HG02678 (cell line): ENCODE results near the gene SPHK2.
A peak's percentile ranks its signal among the peaks of the same experiment; 100 is the strongest.

Experiments
- ATAC-seq: cut with Tn5 transposase; IDR thresholded peaks from one replicate; pipeline ENCODE4 v1.9.1; 2021; ENCODE audit warnings: mild to moderate bottlenecking, moderate library complexity; ENCODE audit not compliant: unreplicated experiment

Gene SPHK2

DNA sequence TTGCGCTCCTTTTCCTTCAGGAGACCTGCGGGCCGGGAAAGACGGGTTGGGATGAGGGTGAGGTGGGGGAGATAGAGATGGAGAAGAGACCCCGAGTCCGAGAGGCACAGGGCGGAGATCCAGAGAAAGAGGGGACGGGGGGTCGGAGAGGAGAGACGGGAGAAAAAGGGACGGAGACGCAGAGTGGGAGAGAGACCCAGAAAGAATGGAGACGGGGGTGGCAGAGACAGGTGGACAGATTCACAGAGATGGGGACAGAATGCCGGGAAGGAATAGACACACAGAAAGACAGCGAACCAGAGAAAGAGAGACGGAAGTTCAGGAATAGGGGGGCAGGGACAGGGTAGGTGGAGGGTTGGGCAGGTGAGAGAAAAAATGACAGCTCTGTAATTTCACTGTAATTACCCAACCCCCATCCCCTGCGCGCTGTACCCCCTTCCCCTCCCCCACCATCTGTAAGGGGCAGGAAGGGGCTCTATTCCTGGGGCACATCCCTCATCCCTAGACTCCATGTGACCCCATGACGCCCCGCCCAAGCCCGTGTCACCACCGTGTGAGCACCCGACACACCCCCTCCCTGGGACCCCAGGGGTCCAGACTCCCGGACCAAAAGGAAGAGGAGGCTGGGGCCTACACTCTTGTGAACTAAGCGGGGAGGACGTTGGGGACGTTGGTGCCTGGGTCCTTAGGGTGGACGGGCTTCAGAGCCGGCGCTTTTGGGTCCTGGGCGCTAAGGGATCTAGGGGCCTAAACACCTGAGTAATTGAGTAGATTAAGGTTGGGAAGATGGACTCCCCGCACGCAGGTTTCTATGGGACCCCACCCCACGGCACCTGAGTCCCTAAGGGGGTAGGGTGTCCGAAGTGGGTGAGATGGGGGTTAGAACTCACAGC, 16.9 kb downstream of the SPHK2 start:
- no peak for ATAC-seq

DNA sequence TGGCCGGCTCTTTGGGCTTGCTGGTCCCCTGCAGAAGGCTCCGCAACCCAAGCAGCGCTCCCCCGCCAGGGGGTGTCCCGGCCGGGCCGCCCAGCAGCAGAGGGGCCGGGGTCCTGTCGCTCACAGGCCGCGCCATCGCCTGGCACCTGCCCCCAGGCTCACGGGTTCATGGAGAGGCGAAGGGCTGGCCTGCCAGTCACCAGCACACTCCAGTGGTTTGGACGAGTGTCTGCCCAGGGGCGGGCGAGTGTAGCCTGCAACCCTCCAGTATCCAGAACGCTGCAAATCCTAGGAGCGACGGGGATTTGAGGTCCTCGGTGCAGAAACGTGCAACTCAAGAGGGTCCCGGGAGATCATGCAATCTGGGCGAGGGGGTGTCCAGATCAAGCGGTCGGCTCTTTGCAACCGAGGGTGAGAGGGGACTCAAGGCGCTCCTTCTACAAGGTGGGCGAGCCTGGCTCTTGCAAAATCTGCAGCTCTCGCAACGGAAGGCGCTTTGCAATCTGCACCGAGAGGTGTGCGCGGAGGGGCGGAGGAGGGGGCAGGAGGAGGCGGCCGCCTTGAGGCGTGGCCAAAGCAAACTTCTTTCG, 17.6 kb downstream of the SPHK2 start, which contains the start of gene DBP:
TSS of gene DBP (minus strand) at position 521 of the 590 bp plus-strand sequence. CDS start at position 136, 385 bp downstream.
- no peak for ATAC-seq

DNA sequence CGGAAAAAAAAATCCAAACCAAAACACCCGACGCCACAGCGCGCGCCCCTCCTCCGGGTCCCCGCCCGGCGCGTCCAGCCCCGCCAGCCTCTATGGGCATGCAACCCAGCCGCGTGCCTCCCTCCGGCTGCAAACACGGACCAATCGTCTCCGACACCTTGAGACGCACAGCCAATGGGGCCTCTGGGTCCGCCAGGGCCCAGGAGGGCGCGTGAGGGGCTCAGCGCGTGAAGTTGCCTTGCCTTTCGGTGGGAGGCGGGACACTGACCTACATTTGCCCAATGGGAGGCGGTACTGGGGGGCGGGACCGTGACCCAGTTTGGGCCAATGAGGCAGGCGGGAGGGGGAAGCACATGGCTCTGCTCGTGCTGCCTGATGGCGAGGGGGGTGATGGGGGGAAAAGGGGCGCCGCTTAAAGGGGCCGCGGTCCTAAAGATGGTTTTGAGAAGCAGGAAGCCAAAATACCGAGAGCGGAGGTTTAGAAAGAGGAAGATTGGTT, 18.2 kb downstream of the SPHK2 start:
- ATAC-seq, result peak; percentile 75

DNA sequence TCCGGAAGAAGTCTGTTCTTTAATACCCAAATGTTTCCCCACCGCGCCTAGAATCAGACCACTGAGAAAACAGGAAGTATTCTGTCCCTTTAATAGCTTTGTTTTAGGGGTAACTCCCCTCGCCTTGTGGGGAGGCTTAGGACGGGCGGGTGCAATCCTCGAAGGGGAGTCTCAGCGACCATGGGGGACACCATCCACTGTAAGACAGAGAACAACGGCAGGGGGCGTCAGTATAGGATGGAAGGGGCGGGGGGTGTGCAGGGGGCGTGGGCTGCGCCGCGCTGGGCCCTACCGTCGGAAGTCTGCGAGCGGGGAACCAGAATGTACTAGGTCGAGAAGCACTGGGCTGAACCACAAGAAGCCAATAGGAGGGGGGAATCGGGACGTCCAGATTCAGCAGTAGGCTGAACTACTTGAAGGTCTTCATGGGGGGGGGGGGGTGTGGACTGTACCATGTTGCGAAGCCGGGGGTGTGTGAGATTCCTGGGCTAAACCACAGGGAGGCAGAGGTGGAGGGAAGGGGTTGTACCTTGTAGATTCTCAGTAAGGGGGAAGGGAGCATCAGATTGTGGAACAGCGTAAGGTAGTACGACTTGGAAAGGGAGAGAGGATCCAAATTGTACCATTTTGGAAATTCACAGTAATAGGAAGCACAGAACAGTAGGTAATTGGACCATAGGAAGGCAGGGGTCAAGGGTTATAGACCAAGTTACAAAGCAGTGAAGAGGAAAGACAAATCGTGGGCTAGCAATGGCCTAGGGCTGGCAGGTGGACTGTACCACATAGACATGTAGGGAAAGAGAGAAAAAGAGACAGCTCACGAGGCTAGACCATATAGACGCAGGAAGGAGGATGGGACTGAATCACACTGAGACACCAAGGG, 18.9 kb downstream of the SPHK2 start:
- ATAC-seq, result peak; percentile 21

DNA sequence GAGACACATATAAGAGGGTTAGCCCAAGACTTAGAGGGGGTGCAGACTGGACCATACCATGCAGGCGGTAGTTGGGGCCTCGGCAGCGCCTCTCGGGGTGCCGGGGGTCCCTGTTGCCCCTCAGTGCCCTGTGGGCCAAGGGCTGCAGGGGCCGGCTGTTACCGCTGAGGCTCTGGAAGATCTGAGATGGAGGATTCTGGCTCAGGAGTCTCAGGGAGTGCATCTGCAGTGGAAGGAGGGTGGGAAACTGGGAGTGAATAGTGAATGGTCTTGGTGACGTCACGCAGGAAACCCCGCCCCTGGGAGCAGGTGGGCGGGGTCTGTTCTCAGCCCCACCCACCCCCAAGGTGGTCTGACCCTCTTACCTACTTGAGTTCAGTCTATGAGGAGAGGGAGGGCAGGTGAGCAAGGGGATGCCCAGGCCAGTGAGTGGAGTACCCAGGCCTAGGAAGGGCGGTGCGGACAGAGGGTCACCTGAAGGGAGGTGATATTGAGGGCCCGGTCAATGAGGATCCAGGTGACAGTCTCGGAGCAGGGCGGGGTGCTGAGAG, 19.6 kb downstream of the SPHK2 start:
- ATAC-seq, result no peak

DNA sequence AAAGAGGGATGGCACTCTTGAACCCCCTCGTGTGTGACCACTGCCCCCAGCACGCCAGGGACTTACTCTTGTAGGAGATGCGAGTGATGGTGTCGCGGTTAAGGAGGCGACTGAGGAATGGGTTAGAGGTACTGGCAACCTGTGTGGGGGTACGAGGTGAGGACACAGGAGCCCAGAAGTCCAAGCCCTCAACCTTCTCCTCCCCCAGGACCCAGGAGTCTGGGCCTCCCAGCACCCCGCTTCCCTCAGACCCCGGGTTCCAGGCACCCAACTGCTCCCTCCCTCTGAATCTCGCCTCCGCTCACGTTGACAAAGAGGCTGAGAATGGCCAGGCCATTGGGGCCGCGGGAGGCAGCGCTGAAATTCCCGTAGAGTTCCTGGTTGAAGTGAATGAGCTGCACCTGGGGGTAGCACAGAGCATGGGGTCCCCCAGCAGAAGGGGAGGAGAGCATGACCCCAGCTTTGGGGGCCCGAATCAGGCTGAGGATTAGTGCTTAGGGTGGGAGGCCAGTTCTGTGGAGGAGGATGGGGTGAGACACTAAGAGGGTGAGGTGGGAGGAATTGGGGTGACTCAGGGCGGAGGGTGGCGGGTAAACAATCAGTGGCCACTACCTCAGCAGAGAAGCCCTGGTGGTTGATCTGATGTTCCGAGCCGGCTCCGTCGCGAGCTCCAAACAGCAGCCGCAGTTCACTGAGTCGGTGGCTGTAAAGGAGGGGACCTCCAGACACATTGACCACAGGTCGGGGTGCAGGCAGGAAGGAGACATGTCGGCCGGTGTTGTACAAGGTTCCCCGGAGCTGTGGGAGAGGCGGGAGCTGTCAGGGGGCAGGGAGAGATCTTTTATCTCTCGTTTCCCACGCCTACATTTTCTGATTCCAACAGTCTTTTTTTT, 20.4 kb downstream of the SPHK2 start:
- no peak for ATAC-seq

DNA sequence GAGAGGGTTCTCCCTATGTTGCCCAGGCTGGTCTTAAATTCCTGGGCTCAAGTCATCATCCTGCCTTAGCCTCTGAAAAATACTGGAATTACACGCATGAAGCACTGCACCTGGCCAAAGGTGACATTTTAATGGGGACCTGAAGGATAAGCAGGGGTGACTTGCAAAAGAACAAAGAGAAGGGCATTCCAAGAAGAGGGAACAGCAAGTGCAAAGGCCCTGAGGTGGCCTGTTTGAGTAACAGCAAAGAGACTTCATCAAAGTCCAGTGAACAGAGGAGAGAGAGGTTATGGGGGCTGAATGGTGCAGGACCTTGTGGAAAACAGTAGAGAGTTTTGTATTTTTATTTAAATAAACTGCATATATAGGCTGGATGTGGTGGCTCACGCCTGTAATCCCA, 22.5 kb downstream of the SPHK2 start:
- no peak for ATAC-seq

DNA sequence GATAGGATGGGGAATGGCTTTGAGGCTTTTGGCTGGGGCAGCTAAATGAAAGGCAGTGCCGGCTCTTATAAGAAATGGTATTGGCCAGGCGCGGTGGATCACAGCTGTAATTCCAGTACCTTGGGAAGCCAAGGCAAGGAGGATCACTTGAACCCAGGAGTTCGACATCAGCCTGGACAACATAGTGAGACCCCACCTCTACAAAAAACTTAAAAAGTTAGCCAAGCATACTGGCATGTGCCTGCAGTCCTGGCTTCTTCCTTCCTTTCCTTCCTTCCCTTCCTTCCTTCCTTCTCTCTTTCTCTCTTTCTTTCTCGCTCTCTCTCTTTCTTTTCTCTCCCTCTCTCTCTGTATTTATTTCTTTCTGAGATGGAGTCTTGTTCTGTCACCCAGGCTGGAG, 23.6 kb downstream of the SPHK2 start:
- ATAC-seq, result no peak

DNA sequence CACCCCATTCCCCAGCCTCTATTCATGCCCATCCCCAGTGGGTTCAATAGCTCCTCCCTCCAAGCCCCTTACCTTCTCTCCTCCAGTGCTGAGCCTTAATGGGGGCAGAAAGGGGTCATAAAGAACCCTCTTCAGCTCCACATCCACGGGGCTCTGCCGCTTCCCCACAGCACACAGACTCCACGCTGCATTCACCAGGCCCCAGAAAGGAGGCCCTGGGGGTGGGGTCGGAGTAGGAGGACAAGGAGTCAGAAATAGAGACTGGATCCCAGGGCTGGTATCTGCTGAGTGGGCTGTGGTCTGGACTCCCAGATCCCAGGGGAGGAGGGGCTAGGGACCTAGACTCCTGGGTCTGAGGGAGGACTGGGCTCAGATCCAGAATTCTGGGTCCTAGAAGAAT, 25.0 kb downstream of the SPHK2 start:
- ATAC-seq, result no peak

DNA sequence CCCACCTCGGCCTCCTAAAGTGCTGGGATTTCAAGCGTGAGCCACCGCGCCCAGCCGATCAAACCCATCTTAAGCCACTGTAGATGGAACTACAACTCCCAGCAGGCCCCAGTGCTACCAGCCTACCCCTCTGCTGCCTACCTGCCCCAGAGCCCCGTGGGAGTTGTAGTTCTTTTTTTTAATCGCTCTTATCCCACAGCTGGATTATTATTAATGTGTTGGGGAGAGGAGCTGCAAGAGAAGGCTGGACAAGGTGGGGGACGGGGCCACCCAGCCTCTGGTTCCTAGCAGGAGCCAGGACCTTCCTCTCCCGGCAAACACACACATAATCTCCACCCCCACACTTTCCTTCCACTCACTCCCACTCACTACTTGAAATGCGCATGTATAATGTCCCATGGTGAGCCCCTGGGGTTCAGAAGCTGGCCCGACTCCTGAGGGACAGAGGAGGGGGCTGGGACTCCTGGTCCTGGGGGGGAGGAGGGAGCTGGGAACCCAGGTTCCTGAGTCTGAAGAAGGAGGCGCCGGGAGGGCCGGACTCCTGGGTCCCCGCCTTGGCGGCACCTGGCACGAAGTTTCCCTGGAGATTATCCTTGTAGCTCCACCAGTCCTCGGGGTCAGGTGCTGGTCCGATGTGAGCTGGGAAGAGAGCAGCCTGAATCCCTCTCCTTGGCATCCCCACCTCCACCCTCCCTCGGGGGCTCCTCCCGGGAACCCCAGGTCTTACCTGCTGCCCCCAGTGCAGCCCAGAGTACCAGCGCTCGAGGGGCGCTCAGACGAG, 25.7 kb downstream of the SPHK2 start:
- no peak for ATAC-seq

DNA sequence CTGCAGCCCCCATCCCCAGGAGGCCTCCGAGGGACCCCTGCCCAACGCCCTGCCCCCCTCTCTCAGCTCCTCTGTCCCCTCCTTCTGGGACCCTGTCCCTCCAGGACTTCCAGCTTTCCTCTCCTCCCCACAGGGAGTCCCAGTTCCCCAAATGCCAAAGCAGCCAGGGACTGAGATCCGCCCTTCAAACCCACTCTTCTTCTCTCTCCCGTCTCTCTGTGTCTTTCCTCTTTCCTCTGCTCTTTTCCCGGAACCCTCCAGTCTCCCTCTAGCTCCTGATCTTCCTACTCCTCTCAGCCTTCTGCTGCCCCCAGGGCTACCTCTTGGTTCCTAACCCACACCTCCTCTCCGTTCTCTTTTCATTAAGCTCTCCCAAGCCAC, 26.3 kb downstream of the SPHK2 start:
- no peak for ATAC-seq

DNA sequence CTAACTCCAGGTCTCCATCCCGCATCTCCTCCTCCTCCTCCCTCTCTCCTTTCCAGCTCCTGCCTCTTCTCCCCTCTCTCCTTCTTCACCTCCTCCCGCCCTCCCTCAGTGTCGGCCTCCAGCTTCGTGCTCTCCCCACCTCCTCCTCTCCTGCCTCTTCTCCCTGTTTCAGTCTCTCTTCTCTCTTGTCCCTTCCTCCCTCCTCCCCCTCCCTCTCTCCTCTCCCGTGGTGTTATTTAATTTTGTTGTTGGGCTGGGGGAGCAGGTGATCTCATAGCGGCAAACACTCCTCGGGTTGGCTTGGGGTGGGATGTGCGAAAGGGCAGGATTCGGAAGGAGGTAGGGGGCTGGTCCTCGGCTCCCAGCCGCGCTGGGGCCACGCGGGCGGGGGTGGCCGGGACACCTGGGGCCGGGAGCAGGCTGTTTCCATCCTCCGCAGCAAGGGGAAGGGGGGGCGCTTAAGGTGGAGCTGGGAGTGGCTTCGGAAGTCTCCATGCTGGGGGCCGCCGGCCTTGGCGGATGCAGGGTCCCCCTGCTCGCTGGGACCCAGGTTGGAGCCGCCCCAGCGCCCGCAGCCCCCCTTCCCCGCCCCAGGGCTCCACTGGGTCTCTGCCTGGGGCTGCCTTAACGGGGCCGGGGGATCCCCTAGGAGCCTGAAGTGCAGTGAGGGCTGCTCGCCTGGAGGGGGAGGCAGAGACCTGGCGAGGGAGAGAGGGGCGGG, 26.9 kb downstream of the SPHK2 start, which contains the start of gene CA11:
TSS of gene CA11 (minus strand) at position 187 of the 721 bp plus-strand sequence. CDS start 555 bp downstream, outside the sequence.
- peak; percentile 87 for ATAC-seq

DNA sequence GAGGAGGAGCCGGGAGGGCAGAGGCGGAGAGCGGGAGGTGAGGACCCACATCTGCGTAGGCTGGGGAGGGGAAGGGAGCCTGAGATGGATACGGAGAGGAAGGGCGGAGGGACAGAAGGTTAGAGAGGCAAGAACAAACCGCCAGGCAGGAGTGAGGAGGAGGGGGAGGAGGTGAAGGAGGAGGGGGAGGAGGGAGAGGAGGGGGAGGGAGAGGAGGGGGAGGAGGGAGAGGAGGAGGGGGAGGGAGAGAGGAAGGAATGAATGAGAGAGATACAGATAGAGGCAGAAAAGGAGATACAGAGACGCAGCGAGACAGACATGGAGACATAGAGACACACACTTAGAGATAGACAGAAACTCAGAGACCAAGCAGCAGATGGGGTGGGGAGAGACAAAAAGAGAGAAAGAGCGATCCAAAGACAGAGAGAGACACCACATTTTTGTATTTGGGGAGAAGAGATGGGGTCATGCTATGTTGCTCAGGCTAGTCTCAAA, 27.5 kb downstream of the SPHK2 start:
- ATAC-seq, result no peak

DNA sequence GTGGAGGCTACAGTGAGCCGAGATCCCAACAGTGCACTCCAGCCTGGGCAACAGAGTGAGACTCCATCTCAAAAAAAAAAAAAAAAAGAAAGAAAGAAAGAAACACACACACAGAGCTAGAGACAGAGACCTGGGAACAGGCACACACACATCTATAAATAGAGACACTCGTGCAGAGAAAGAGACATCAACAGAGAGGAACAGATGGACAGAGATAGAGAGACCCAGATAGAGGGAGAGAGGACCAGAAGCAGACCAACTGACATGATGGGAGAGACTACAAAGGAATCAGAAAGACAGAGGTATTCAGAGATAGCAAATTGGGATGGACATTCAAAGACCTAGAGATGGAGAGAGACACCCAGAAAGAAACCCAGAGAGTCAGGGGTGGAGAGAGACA, 28.8 kb downstream of the SPHK2 start:
- no peak for ATAC-seq

DNA sequence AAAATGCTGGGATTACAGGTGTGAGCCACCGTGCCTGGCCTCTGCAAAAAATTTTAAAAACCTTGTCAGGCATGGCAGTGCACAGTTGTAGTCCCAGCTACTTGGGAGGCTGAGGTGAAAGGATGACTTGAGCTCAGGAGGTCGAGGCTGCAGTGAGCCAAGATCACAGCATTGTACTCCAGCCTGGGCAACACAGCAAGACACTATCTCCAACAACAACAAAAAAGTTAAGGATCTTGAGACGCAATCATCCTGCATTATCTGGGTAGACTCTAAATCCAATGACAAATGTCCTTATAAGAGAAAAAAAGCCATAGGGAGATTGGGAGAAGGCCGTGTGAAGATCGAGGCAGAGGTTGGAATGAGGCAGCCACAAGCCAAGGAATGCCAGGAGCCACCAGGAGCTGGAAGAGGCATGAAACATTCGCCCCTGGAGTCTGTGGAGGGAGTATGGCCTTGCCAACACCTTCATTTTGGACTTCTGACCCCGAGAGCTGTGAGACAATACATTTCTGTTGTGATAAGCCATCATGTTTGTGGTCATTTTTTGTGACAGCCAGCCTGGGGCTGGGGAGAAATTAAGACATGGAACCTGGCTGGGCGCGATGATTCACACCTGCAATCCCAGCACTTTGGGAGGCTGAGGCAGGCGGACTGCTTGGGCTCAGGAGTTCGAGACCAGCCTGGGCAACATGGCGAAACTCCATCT, 31.8 kb downstream of the SPHK2 start:
- ATAC-seq, result no peak

DNA sequence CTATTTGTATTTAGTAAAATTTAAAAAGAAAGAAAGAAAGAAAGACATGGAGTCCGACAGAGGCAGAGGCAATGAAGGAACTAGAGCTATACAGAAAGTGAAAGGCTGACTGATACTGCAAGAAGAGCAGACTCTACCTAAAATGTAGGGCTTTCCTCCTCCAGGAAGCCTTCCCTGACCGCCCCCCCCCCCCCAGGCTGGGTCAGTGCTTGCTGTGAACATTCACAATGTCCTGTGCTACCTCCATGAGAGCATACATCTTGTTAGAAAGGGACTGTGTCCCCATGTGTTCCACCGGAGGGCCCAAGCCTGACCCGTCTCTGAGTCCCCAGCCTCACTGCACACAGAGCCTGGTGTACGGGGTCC, 32.4 kb downstream of the SPHK2 start:
- ATAC-seq, result no peak

DNA sequence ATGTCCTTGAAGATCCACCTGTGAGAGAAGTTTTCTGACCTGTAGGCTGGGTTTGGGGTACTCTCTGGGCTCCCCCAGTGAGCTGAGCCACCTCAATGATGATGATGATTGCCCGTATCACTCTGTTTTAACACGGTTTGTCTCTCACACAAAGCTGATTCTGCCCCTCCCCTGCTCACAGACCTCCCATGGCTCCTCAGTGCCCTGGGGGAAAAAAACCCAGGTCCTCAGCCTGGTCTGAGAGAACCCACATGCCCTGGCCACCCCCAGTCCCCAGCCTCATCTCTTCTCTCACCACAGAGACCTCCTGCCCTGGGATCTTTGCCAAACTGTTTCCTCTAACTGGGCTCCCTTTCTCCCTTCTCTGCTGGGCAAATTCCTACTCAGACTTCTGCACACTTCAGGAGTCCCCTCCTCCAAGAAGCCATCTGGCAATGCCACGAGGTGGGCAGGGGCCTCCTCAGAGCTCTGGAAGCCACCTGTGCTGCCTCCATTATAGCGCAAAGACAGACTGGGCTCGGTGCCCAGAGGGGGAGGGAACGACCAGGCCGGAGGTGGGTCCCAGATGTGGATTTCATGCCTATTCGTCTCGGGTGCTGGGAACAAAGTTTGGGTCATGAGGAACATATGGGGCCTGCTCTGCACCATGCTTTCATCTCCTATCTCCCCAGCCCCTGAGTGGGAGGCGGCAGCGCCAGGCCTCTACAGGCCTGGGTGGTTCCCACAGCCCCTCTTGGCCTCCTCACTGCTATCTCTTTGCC, 35.2 kb downstream of the SPHK2 start:
- ATAC-seq, result no peak
